Ishikawa (cell line): ENCODE measurements around the gene NR1D2.

ENCODE experiments used
- CEBPB ChIP-seq: IDR thresholded peaks from 2 replicates; pipeline ENCODE4 v1.6.1; 2012
- CREB1 ChIP-seq: IDR thresholded peaks from 2 replicates; pipeline ENCODE4 v1.6.1; 2012; ENCODE audit warnings: low read depth
- EGR1 ChIP-seq: IDR thresholded peaks from 2 replicates; pipeline ENCODE4 v1.6.1; 2012
- EP300 ChIP-seq: IDR thresholded peaks from 2 replicates; pipeline ENCODE4 v1.6.1; 2012; ENCODE audit warnings: borderline replicate concordance
- FOXM1 ChIP-seq: IDR thresholded peaks from 2 replicates; pipeline ENCODE4 v1.6.1; 2012; ENCODE audit warnings: low read depth, borderline replicate concordance
- MAX ChIP-seq: IDR thresholded peaks from 2 replicates; pipeline ENCODE4 v1.6.1; 2012
- RAD21 ChIP-seq: IDR thresholded peaks from 2 replicates; pipeline ENCODE4 v1.6.1; 2012; ENCODE audit warnings: low read depth
- REST ChIP-seq: IDR thresholded peaks from 2 replicates; pipeline ENCODE4 v1.6.1; 2012; ENCODE audit warnings: low read depth, mild to moderate bottlenecking
- TAF1 ChIP-seq: IDR thresholded peaks from 2 replicates; pipeline ENCODE4 v1.6.1; 2012; ENCODE audit warnings: low read depth, mild to moderate bottlenecking
- TCF12 ChIP-seq: IDR thresholded peaks from 2 replicates; pipeline ENCODE4 v1.6.1; 2012; ENCODE audit warnings: low read depth
- TEAD4 ChIP-seq: IDR thresholded peaks from 2 replicates; pipeline ENCODE4 v1.6.1; 2012
- USF1 ChIP-seq: IDR thresholded peaks from 2 replicates; pipeline ENCODE4 v1.6.1; 2012
- YY1 ChIP-seq: IDR thresholded peaks from 2 replicates; pipeline ENCODE4 v1.6.1; 2012; ENCODE audit warnings: low read depth

- no peak for TF ChIP-seq EGR1
- no peak for TF ChIP-seq CEBPB
- no peak for TF ChIP-seq RAD21
- TF ChIP-seq MAX: no peak
- TF ChIP-seq USF1: no peak
- TF ChIP-seq TAF1: no peak
- no peak for TF ChIP-seq YY1
- no peak for TF ChIP-seq REST
- no peak for TF ChIP-seq FOXM1
- TF ChIP-seq TEAD4: no peak
- no peak for TF ChIP-seq EP300
- no peak for TF ChIP-seq TCF12
- TF ChIP-seq CREB1: no peak
Observed at GRCh38 chr3:23904545-23904944, 40.5 kb upstream of the NR1D2 start.
